H1 (cell line): ENCODE data around the gene SLC39A11. TPM values are rescaled to one million over a fixed set of nuclear protein-coding genes. Genes with fewer than 3 reads are reported as not detected.

Experiments used
- CTCF ChIA-PET: fragments of 300-600 bp; sonication (Branson Sonifier 250); formaldehyde crosslinking; loops from one replicate; lab custom pipeline; 2021; ENCODE audit not compliant: partially characterized antibody; lab: Charles Lee
- POLR2A ChIA-PET: fragments of 300-600 bp; sonication (Branson Sonifier 250); formaldehyde crosslinking; loops from one replicate; lab custom pipeline; 2021; ENCODE audit warnings: inconsistent platforms; ENCODE audit not compliant: partially characterized antibody; lab: Charles Lee
- DNase-seq, 2 experiments: peaks; one replicate each; pipeline versions ENCODE4 v3.0.0 to v3.0.0-alpha.2; 2010 to 2022; ENCODE audit warnings: low spot score in 2 of 2, low read depth in 1 of 2, mixed read lengths in 1 of 2
- FAIRE-seq: peaks from 2 replicates; lab custom pipeline; 2011; peaks lifted over from hg19 to GRCh38; lab: Jason Lieb, UNC
- H2AFZ ChIP-seq: 2 replicates; pipeline ENCODE4 v1.8.1; 2012; ENCODE audit warnings: low read length, inconsistent platforms
- H2AK5ac ChIP-seq: 2 replicates; pipeline ENCODE4 v1.6.1; 2013; ENCODE audit warnings: low read depth, low read length
- H2BK120ac ChIP-seq: replicated peaks from 2 replicates; pipeline ENCODE3; 2013; ENCODE audit warnings: low read depth, low read length, inconsistent platforms
- H2BK12ac ChIP-seq: 2 replicates; pipeline ENCODE4 v1.6.1; 2013; ENCODE audit warnings: low read depth, low read length
- H2BK15ac ChIP-seq: 2 replicates; pipeline ENCODE4 v1.6.1; 2013; ENCODE audit warnings: low read length
- H2BK20ac ChIP-seq: 2 replicates; pipeline ENCODE4 v1.6.1; 2013; ENCODE audit warnings: low read length
- H2BK5ac ChIP-seq: 2 replicates; pipeline ENCODE4 v1.6.1; 2013; ENCODE audit warnings: low read depth, low read length
- H3K14ac ChIP-seq: 2 replicates; pipeline ENCODE4 v1.6.1; 2013; ENCODE audit warnings: inconsistent platforms; ENCODE audit not compliant: insufficient read length
- H3K18ac ChIP-seq: 2 replicates; pipeline ENCODE4 v1.6.1; 2013; ENCODE audit warnings: low read length; ENCODE audit errors: extremely low read depth
- H3K23ac ChIP-seq: 2 replicates; pipeline ENCODE4 v1.6.1; 2013; ENCODE audit warnings: inconsistent platforms; ENCODE audit not compliant: insufficient read length
- H3K23me2 ChIP-seq: 2 replicates; pipeline ENCODE4 v1.6.1; 2013; ENCODE audit warnings: low read depth, low read length
- H3K27ac ChIP-seq: 2 replicates; pipeline ENCODE4 v1.6.1; 2011; ENCODE audit warnings: low read depth, low read length, inconsistent platforms
- H3K27me3 ChIP-seq, 4 experiments: replicated peaks in 1 of 4; 1 replicate in 1 of 4; 2 replicates in 3 of 4; pipeline versions ENCODE4 v1.6.1 to v1.8.1; 2011 to 2013; ENCODE audit warnings: low read length in 3 of 4, mild to moderate bottlenecking in 3 of 4, inconsistent platforms in 2 of 4, mixed read lengths in 2 of 4, moderate library complexity in 1 of 4; ENCODE audit not compliant: control insufficient read depth in 3 of 4, insufficient read depth in 3 of 4; ENCODE audit errors: extremely low read depth in 1 of 4
- H3K36me3 ChIP-seq, 4 experiments: 2 replicates each; pipeline versions ENCODE4 v1.6.1 to v1.8.1; 2011 to 2013; ENCODE audit warnings: mild to moderate bottlenecking in 4 of 4, low read length in 3 of 4, moderate library complexity in 2 of 4, control low read depth in 1 of 4, inconsistent platforms in 1 of 4; ENCODE audit not compliant: insufficient read depth in 4 of 4, control insufficient read depth in 2 of 4
- H3K4ac ChIP-seq: replicated peaks from 2 replicates; pipeline ENCODE3; 2013; ENCODE audit warnings: low read length, low read depth, mixed read lengths, inconsistent platforms; ENCODE audit not compliant: insufficient read length
- H3K4me1 ChIP-seq, 4 experiments: replicated peaks in 1 of 4; 1 replicate in 1 of 4; 2 replicates in 3 of 4; pipeline versions ENCODE4 v1.6.1 to v1.8.1; 2011 to 2013; ENCODE audit warnings: low read length in 3 of 4, inconsistent platforms in 2 of 4, mixed read lengths in 1 of 4; ENCODE audit not compliant: insufficient read depth in 4 of 4, control insufficient read depth in 3 of 4
- H3K4me2 ChIP-seq, 2 experiments: 2 replicates each; pipeline versions ENCODE4 v1.6.1 to v1.8.1; 2011 to 2013; ENCODE audit warnings: low read depth in 2 of 2, low read length in 2 of 2, control low read depth in 1 of 2, inconsistent platforms in 1 of 2, mild to moderate bottlenecking in 1 of 2; ENCODE audit not compliant: insufficient read depth in 1 of 2
- H3K4me3 ChIP-seq, 4 experiments: fragments of 200-600, 300-600 bp in 1 of 4; sonication (generic), shearing (Covaris generic), sonication (Bioruptor Twin) in 1 of 4; 2 replicates each; pipeline versions ENCODE4 v1.5.1 to v1.8.1; 2011 to 2016; ENCODE audit warnings: low read length in 4 of 4, low read depth in 3 of 4, control low read depth in 2 of 4, inconsistent platforms in 2 of 4, mild to moderate bottlenecking in 2 of 4, mixed read lengths in 1 of 4, moderate library complexity in 1 of 4; ENCODE audit not compliant: insufficient read depth in 2 of 4; ENCODE audit errors: extremely low read depth in 1 of 4
- H3K56ac ChIP-seq: replicated peaks from 2 replicates; pipeline ENCODE3; 2013; ENCODE audit warnings: low read depth, mild to moderate bottlenecking, mixed read lengths, low read length, inconsistent platforms; ENCODE audit not compliant: insufficient read length
- H3K79me1 ChIP-seq: 2 replicates; pipeline ENCODE4 v1.6.1; 2013; ENCODE audit warnings: low read depth, low read length, control low read depth
- H3K79me2 ChIP-seq, 2 experiments: 2 replicates each; pipeline versions ENCODE4 v1.6.1 to v1.8.1; 2012 to 2013; ENCODE audit warnings: low read length in 2 of 2, mild to moderate bottlenecking in 2 of 2, inconsistent platforms in 1 of 2; ENCODE audit not compliant: insufficient read depth in 2 of 2, control insufficient read depth in 1 of 2
- H3K9ac ChIP-seq, 4 experiments: replicated peaks in 1 of 4; 1 replicate in 1 of 4; 2 replicates in 3 of 4; pipeline versions ENCODE4 v1.6.1 to v1.8.1; 2011 to 2013; ENCODE audit warnings: low read depth in 3 of 4, low read length in 3 of 4, control low read depth in 2 of 4, mild to moderate bottlenecking in 2 of 4, moderate library complexity in 2 of 4, inconsistent platforms in 1 of 4; ENCODE audit errors: extremely low read depth in 1 of 4
- H3K9me3 ChIP-seq, 2 experiments: 2 replicates each; pipeline versions ENCODE4 v1.6.1 to v1.8.1; 2012 to 2013; ENCODE audit warnings: mild to moderate bottlenecking in 2 of 2, moderate library complexity in 2 of 2, control low read depth in 1 of 2, inconsistent platforms in 1 of 2, low read depth in 1 of 2, low read length in 1 of 2, mixed read lengths in 1 of 2; ENCODE audit not compliant: insufficient read depth in 2 of 2
- H4K20me1 ChIP-seq, 2 experiments: replicated peaks in 1 of 2; 2 replicates each; pipeline versions ENCODE3 to v1.8.1; 2011 to 2013; ENCODE audit warnings: inconsistent platforms in 2 of 2, low read length in 2 of 2, mild to moderate bottlenecking in 1 of 2; ENCODE audit not compliant: insufficient read depth in 2 of 2, control insufficient read depth in 1 of 2
- H4K5ac ChIP-seq: 2 replicates; pipeline ENCODE4 v1.6.1; 2013; ENCODE audit warnings: low read length, low read depth, mixed read lengths, inconsistent platforms; ENCODE audit not compliant: insufficient read length
- H4K8ac ChIP-seq: 2 replicates; pipeline ENCODE4 v1.8.0; 2013; ENCODE audit warnings: mild to moderate bottlenecking, moderate library complexity, low read length, inconsistent platforms; ENCODE audit not compliant: insufficient read depth; ENCODE audit errors: extremely low read depth
- H4K91ac ChIP-seq: replicated peaks from 2 replicates; pipeline ENCODE3; 2013; ENCODE audit warnings: low read length, mixed read lengths, inconsistent platforms; ENCODE audit not compliant: insufficient read length
- CREB1 ChIP-seq: IDR thresholded peaks from 2 replicates; pipeline ENCODE4 v1.6.1; 2012; ENCODE audit warnings: inconsistent platforms
- POLR2A ChIP-seq, 2 experiments: IDR thresholded peaks; 1 replicate in 1 of 2; 2 replicates in 1 of 2; pipeline ENCODE4 v1.6.1; 2011; ENCODE audit warnings: low read depth in 2 of 2, low read length in 2 of 2, mild to moderate bottlenecking in 2 of 2; ENCODE audit errors: control extremely low read depth in 1 of 2
- RFX5 ChIP-seq: IDR thresholded peaks from 2 replicates; pipeline ENCODE4 v1.6.1; 2011; ENCODE audit warnings: low read depth, low read length, improper control_type of control experiment, borderline replicate concordance
- SP1 ChIP-seq: IDR thresholded peaks from 2 replicates; pipeline ENCODE4 v1.6.1; 2011; ENCODE audit warnings: low read depth, low read length
- SRF ChIP-seq: IDR thresholded peaks from 2 replicates; pipeline ENCODE4 v1.6.1; 2011; ENCODE audit warnings: mild to moderate bottlenecking, low read depth, low read length, moderate library complexity
- WGBS, 2 experiments: shearing (Covaris generic) in 1 of 2; methylation state at CpG; one replicate each; pipeline versions ENCODE4 v1.1.6 to v1.1.7; 2013 to 2015; ENCODE audit warnings: low lambda C conversion rate in 2 of 2, mixed read lengths in 2 of 2, inconsistent platforms in 1 of 2, low coverage in 1 of 2, missing lambda C conversion rate in 1 of 2; ENCODE audit not compliant: insufficient replicate concordance in 2 of 2, insufficient coverage in 1 of 2, insufficient read length in 1 of 2; ENCODE audit errors: extremely low coverage in 1 of 2, missing lambda C conversion rate in 1 of 2; 5-methylcytosine and 5-hydroxymethylcytosine counted together
- polyA plus RNA-seq, 7 experiments: library from polyadenylated mRNA; depleted of rRNA in 3 of 7; stranded (reverse) in 5 of 7; unstranded in 2 of 7; fragments of >200 nt in 5 of 7; fragments of 200-250 nt in 2 of 7; gene quantifications; 1 replicate in 5 of 7; 2 replicates in 1 of 7; 4 replicates in 1 of 7; pipeline versions ENCODE4 v1.2.1 to v1.2.3, GENCODE V29; 2011 to 2013; ENCODE audit warnings: missing spikeins in 2 of 7, mixed read lengths in 2 of 7
- total RNA-seq: library from RNA; stranded (reverse); fragmentation: NEBNext Ultra II Directional; extraction: Animal tissue kit (Norgen Biotek cat#: 25700); gene quantifications from 2 replicates; pipeline ENCODE4 v1.2.1, GENCODE V29; 2021

SLC39A11 gene
- total and polyA plus RNA-seq, 2 of the 8 experiments (the other 6 are each of a cell fraction or from before 2014, with no cell fraction given), result 12.2 to 19.6 TPM

DNA sequence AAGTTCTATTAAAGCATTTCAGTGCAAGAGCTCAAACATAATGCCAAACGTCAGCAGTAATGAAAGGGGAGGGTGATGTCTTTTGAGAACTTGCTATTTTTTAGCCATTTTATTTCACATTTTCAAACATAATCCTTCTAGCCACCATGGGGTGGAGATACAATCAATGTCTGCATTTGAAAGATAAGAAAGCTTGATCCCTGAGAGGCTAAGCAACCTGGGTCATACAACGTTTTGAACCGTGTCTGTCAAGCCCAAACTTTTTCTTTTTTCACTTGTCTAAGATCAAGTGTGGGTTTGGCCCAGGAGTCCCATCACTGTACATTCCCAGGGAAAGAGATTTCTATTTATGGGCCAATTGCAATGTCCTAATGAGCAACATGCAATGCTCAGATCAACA is 331.1 kb downstream of the SLC39A11 start:
- H3K18ac ChIP-seq, result no peak overlapping the region
- no peak overlapping the region for H3K27ac ChIP-seq
- DNase-seq (no peak), FAIRE-seq (no peak)
- no peak overlapping the region for H3K56ac ChIP-seq
- no peak overlapping the region for H4K91ac ChIP-seq
- no peak overlapping the region for H3K14ac ChIP-seq
- H3K9ac ChIP-seq, result no peak overlapping the region
- H3K23ac ChIP-seq, result no peak overlapping the region
- H3K36me3 ChIP-seq, result no peaks in the 10 kb centered on the region
- H3K23me2 ChIP-seq, result no peaks in the 10 kb centered on the region
- 89% methylated on average over 3 of the region's 3 CpGs; no CpG with 5 or more reads in 1 of the 2 experiments for WGBS, 2 experiments
- CTCF ChIA-PET, result interaction anchor here (1.0 kb wide), 1 partner anchor 34 kb away, joined by 3 read pairs; no protein-coding TSS in a partner anchor
- H3K79me1 ChIP-seq, result no peaks in the 10 kb centered on the region
- POLR2A ChIA-PET, result no interaction called here
- no peak overlapping the region for H2AFZ ChIP-seq
- H2BK5ac ChIP-seq, result no peak overlapping the region
- no peak overlapping the region for H2BK20ac ChIP-seq
- peaks cover 0 to 6% (median 4%) of the 10 kb centered on the region in 4 experiments; a peak in 5 of 7 replicates for H3K27me3 ChIP-seq
- no peaks in the 10 kb centered on the region for H4K20me1 ChIP-seq
- H2AK5ac ChIP-seq, result no peak overlapping the region
- H2BK120ac ChIP-seq, result no peak overlapping the region
- no peak overlapping the region for H2BK12ac ChIP-seq
- H3K79me2 ChIP-seq, result no peaks in the 10 kb centered on the region
- H4K8ac ChIP-seq, result no peak overlapping the region
- no peak overlapping the region for H3K4ac ChIP-seq
- peaks cover 0 to 4% of the 10 kb centered on the region in 2 experiments; a peak in 1 of 4 replicates for H3K9me3 ChIP-seq
- TF ChIP-seq SRF (no peak), CREB1 (no peak), POLR2A (IDR thresholded peaks at IDR 0.05; ENCODE audit: control extremely low read depth in 1 of 2, low read depth in 2 of 2, low read length in 2 of 2) (no peak), SP1 (no peak), RFX5 (no peak)
- TF ChIP-seq, all 59 proteins: peak for 0
- Histone ChIP-seq H3K4me3 (no peak overlapping the region), H3K4me2 (no peak overlapping the region), H2BK15ac (no peak overlapping the region), H4K5ac (no peak overlapping the region), H3K4me1 (no peaks in the 10 kb centered on the region)
